DND-41 (cell line): Measurements from ENCODE around the gene DIS3L.

Experiments
- CTCF ChIP-seq: IDR thresholded peaks from 2 replicates; pipeline ENCODE4 v1.5.1; 2012; ENCODE audit warnings: borderline replicate concordance, low read length, moderate library complexity, mild to moderate bottlenecking; ENCODE audit not compliant: poor library complexity, severe bottlenecking; ENCODE audit errors: extremely low read depth
- EZH2 ChIP-seq: IDR thresholded peaks from 3 replicates; pipeline ENCODE4 v1.6.1; 2012; ENCODE audit warnings: borderline replicate concordance, low read depth, mild to moderate bottlenecking, moderate library complexity, low read length, inconsistent platforms; ENCODE audit not compliant: severe bottlenecking

- TF ChIP-seq CTCF = no peak
- no peak for TF ChIP-seq EZH2
Observed at GRCh38 chr15:66256692-66257091, 36.7 kb upstream of the DIS3L start.
